Left kidney (tissue), 8 donors: ENCODE results near the gene PSAP. TPM values are rescaled to one million over a fixed set of nuclear protein-coding genes. Genes with fewer than 3 reads are reported as not detected.
"Not testable (repeated sequence)": the region's sequence is repeated elsewhere in the genome, so short reads cannot be mapped to it uniquely, and the experiment has no call there.

Experiments used
- DNase-seq: peaks from one replicate; pipeline ENCODE4 v3.0.0-alpha.2; 2013
- long read RNA-seq, 8 donors: transcript quantifications; one replicate each; lab custom pipeline, GENCODE V29; 2026
- polyA plus RNA-seq: library from polyadenylated mRNA; unstranded; fragments of 120-200 nt; gene quantifications from one replicate; pipeline ENCODE4 v1.2.1, GENCODE V29; 2013; ENCODE audit not compliant: insufficient read length

Gene PSAP
- polyA plus RNA-seq, result 769 TPM
- long read RNA-seq, donor 1, transcript PSAP-202 (14 exons, 2,872 nt), result major isoform, 156 of 1,293 reads
- long read RNA-seq, donor 1, partial matches to known transcripts, result 1,080 of 1,293 reads
- long read RNA-seq, donor 1, other reads (novel, unspliced or antisense), result 56 of 1,293 reads
- long read RNA-seq, donor 2, transcript PSAP-202 (14 exons, 2,872 nt), result major isoform, 153 of 965 reads
- long read RNA-seq, donor 2, partial matches to known transcripts, result 768 of 965 reads
- long read RNA-seq, donor 2, other reads (novel, unspliced or antisense), result 43 of 965 reads
- long read RNA-seq, donor 3, transcript PSAP-202 (14 exons, 2,872 nt), result major isoform, 119 of 297 reads
- long read RNA-seq, donor 3, partial matches to known transcripts, result 147 of 297 reads
- long read RNA-seq, donor 3, other reads (novel, unspliced or antisense), result 31 of 297 reads
- long read RNA-seq, donor 4, partial matches to known transcripts, result 12 of 15 reads
- long read RNA-seq, donor 4, other reads (novel, unspliced or antisense), result 0 of 15 reads
- long read RNA-seq, donor 5, transcript PSAP-202 (14 exons, 2,872 nt), result major isoform, 242 of 478 reads
- long read RNA-seq, donor 5, partial matches to known transcripts, result 158 of 478 reads
- long read RNA-seq, donor 5, other reads (novel, unspliced or antisense), result 78 of 478 reads
- long read RNA-seq, donor 6, transcript PSAP-202 (14 exons, 2,872 nt), result major isoform, 108 of 333 reads
- long read RNA-seq, donor 6, partial matches to known transcripts, result 198 of 333 reads
- long read RNA-seq, donor 6, other reads (novel, unspliced or antisense), result 26 of 333 reads
- long read RNA-seq, donor 7, transcript PSAP-202 (14 exons, 2,872 nt), result major isoform, 209 of 623 reads
- long read RNA-seq, donor 7, partial matches to known transcripts, result 332 of 623 reads
- long read RNA-seq, donor 7, other reads (novel, unspliced or antisense), result 81 of 623 reads
- long read RNA-seq, donor 8, transcript PSAP-202 (14 exons, 2,872 nt), result major isoform, 80 of 163 reads
- long read RNA-seq, donor 8, partial matches to known transcripts, result 52 of 163 reads
- long read RNA-seq, donor 8, other reads (novel, unspliced or antisense), result 30 of 163 reads

DNA sequence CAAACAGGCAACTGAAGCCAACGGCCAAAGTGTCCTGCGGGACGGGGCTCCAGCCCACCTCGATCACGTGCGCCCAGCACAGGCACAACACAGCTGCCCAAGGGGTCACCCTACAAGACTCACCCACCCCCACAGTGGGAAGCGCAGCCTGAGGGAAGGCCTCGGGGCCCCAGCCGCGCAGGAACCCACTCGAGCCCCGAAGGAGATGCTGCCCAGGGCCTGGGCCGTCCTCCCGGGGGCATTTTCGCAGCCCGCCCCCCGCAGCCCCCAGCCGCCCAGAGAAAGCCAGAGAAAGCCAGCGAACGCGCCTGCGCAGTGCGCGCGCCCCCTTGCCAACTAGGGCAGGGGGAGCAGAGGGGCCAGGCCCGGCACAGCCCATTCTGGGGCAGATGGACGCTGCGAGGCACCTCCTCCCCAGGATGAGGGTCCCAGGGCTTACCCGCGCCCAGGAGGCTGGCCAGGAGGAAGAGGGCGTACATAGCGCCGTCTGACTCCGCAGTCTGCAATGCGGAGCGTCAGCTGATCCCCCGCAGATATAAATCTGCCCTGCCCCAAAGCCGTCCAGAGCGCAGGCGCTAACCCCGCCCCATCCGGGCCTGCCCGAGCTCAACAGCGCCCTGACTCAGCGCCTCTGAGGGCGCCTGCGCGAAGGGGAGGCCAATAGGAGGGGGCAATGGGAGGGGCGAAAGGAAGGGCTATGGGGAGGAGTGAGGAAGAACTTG lies at the start of gene PSAP:
PSAP (minus strand) TSS at position 509 of the 722 bp plus-strand sequence; CDS start at position 479, 30 bp downstream.
- peak; percentile 97 for DNase-seq

DNA sequence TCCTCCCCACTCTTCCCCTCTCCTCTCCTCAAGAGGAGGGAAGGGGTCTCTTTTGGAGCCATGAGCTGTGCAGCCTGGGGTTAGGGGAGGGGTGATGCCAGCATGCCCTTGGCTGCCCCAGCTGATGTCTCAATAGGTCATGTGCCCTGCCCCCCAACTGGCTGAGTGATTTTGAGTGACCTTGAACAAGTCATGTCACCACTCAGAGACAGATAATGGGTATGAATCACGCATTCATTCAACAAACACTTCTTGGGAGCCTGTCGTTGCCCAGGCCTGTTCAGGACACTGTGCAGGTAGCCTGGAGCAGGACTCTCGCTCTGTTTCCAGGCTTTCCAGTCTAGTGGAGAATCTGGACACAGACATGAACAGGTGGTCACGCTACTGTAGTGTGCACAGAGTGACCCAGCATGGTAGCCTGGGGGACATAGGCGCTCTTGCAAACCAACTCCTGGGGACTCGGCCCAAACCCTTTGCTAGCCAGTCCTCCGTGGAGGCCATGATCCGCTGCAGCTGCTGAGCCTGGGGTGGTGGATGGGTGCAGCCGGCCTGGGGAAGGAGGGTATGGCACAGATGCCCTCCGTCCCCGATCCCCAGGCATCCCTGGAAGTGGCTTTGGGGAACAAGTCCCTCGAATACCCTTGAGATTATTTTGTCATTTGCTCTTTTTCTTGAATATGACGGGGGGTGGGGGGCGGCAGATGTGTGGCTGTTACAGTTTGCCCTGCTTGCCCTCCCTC lies 49.6 kb upstream of the PSAP start:
- DNase-seq, result no peak

DNA sequence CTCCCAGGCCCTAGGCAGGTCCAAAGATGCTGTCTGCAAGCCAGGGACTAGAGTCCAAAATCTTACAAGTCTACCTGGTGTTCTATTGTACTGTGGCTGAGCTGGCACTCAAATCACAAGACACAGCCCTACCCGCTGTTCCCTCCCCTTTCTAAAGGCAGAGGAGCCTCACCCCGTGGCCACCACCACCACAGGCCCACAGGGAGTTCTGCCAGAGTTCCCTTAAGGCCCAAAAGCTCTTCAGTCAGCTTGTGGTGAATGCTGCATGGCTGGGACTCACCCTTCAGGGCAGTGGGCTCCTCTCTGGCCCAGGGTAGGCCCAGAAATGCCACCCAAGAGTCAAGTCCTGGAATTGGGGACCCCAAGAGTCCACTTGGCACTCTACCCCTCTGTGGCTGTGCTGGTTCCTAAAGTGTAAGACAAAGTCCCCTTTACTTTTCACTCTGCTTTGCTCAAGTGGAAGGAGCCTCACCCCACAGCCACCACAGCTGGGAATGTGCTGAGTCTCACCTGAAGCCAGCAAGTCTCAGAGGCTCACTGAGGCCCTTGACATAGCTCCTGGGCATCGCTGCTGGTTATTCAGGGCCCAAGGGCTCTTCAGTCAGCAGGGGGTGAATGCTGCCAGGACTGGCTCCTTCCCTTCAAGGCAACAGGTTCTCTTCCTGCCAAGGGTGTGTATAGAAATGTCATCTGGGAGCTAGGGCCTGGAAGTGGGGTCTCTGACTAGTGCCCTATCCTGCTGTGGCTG lies 48.8 kb upstream of the PSAP start:
- no peak for DNase-seq

DNA sequence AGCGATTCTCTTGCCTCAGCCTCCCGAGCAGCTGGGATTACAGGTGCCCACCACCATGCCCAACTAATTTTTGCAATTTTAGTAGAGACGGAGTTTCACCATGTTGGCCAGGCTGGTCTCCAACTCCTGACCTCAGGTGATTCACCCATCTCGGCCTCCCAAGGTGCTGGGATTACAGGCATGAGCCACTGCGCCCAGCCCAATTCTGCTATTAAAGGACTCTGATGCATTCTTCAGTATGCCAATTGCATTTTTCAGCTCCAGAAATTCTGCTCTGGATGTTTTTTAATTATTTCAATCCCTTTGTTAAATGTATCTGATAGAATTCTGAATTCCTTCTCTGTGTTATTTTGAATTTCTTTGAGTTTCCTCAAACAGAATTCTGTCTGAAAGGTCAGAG lies 47.3 kb upstream of the PSAP start:
- DNase-seq, result not testable (repeated sequence)

DNA sequence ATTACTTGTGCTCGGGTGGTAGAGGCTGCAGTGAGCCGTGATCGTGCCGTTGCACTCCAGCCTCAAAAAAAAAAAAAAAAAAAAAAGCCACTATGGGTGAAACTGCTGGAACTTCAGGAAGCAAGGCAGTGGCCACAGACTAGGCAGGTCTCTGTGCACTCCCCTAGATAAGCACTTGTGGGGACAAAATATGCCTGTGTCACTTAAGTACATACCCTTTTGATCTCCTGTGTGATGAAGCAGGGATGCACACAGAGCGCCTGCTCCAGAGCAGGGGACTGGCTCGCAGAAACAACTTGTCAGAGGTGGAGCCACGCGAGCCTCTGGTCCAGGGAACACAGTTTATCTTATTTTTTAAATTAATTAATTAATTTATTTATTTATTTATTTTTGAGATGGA lies 42.9 kb upstream of the PSAP start:
- DNase-seq, result no peak

DNA sequence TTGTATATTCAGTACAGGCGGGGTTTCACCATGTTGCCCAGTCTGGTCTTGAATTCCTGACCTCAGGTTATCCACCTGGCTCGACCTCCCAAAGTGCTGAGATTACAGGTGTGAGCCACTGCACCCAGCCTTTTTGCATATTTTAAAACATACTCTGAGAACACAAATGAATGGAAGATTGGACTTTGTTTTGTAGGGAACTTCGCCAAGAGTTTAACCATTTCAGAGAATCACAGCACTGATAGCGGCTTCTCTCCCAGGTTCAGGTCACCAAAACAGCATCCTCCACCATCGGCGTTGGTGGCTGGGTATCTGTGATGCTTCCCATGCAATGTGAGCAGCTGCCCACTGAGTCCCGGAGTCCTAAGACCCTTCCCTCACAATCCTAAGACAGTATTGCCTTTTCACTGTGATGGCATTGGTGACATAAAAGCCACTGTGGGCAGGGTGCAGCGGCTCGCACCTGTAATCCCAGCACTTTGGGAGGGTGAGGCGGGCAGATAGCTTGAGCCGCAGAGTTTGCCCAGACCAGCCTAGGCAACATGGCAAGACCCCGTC lies 42.3 kb upstream of the PSAP start:
- no peak for DNase-seq

DNA sequence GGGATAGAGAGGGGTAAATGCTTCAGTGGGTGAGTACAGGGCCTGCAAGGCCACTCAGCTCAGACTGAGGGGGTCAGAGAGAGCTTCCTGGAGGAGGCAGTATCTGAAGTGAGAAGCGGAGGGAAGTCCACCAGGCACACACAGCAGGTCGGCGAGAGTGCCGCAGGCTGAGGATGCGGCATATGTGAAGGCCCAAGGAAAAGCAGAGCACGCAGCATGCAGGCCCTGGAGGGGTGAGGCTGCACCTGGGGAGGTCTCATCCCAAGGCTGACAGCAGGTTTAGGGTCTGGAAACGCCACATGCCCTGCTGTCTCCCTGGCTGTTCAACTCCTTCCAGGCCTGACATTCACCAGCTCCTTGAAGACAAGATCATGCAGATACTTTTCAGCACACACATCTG lies 40.4 kb upstream of the PSAP start:
- DNase-seq, result no peak

DNA sequence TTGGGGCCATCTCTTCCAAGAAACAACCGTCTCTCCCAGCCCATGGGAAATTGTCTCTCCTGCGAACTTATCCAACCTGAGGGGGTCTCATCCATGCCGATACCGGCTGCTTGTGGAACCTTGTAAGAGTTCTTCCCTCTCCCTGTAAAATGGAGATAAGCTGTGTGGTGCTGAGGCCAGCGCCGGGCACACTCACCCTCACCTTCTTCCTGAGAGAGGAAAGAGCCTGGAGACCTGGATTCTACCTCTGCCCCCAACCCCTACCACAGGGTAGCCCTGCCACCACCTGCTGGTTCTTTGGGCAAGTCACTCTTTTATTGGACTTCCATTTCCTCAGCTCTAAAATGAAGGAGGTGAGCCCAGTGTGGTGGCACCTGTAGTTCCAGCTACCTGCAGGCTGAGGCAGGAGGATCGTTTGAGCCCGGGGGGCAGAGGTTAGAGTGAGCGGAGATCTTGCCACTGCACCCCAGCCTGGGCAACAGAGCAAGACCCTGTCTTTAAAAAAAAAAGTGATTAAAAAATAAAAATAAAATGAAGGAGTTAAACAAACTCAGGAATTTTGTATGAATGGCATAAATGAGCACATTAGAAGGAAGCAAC lies 38.4 kb upstream of the PSAP start:
- no peak for DNase-seq

DNA sequence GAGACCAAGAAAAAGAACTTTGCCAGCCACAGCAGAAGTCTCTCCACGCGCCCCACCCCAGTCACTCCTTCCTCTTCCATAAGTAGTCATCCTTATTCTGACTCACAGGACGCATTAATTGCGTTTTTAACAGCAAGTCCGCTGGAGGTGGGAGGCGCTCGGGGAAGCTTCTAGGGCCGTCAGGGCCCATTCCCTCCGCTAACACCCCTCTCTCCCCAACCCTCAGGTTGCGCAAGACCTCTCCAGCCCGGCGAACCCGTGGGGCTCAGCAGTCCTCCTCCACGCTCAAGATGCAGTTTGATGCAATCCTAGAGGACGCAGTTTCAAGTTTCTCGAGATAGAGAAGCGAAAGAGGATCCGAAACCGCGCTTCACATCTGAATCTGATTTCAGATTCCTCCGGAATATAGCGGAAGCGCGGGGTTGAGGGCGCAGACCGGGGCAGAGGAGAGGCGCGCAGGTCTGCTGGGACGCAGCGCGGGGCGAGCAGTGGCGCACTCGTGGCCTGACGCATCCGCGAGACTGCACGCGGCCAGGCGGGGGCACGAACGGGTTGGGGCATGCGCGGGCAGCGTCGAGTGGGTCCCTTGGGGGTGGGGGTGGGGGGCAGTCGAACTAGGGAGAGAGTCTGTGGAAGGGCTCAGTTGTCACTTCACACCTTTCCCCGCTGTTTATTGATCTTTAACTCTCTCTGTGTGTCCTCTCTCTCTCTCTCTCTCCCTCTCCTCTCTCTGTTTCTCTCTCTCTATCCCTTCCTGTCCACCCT lies 37.8 kb upstream of the PSAP start:
- peak; percentile 51 for DNase-seq

DNA sequence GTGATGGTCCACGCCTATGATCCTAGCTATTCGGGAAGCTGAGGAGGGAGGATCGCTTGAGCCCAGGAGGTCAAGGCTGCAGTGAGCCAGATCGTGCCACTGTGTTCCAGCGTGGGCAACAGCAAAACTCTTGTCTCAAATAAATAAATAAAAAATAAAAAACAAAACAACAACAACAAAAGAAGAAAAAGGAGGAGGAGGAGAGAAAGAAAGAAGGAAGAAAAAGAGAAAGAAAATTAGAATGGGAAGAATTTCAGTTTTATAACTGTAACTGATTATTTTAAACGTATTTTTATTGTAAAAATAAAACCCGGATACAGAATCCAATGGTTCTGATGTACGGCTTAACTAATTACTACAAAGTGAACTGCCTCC lies 37.2 kb upstream of the PSAP start:
- DNase-seq, result no peak

DNA sequence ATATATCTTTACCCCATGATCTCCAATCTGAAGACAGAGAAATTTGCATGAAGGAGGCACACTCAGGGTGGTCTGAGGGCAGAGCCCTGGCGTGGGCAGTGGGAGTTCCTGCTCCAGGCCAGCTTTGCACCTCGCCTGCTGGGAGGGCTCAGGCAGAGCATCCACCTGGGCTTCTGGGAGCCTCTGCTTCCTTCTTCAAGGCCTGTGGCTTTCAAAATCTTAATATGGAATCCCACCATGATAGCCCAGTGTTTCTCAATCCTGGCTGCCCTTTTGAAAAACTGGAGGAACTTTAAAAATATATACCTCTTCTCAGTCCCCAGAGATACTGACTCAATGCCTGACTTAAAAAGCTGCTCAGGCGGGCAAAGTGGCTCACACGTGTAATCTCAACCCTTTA lies 36.7 kb upstream of the PSAP start:
- no peak for DNase-seq

DNA sequence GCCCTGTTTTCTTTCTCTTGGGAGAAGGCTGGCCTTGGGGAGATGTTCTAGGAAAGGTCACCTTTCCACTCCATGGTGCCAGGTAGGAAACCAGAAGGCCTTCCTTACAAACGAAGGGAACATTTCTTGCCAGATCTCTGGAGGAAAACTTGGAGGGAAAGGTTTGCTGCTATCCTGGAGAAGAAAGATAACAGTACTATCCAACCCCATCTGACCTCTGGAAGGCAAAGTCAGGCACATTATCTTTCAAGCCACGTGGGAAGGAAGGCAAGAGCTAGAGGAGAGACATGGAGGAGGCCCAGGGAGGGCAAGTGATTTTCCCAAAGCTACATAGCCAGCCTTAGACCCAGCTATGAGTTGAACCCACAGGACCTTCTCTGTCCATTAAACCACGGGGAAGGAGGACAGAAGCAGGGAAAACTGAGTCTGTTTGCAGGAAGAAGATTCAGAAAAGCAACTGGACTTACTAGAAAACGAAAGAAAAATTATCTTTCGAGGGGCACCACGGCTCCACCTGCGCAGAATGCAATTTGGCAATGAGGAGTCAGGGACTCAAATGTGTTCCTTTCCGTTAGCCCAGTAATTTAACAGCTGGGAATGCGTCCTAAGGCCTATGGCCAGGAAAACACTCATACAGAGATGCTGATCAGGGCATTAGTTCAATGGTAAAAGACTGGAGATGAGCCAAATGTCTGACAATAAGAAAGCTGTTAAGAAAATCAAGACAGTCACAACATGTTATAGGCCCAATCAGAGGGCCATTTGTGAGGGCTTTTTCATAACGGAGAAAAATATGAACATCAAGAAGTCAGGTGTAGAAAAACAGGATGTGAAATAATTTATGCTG lies 32.0 kb upstream of the PSAP start:
- no peak for DNase-seq

DNA sequence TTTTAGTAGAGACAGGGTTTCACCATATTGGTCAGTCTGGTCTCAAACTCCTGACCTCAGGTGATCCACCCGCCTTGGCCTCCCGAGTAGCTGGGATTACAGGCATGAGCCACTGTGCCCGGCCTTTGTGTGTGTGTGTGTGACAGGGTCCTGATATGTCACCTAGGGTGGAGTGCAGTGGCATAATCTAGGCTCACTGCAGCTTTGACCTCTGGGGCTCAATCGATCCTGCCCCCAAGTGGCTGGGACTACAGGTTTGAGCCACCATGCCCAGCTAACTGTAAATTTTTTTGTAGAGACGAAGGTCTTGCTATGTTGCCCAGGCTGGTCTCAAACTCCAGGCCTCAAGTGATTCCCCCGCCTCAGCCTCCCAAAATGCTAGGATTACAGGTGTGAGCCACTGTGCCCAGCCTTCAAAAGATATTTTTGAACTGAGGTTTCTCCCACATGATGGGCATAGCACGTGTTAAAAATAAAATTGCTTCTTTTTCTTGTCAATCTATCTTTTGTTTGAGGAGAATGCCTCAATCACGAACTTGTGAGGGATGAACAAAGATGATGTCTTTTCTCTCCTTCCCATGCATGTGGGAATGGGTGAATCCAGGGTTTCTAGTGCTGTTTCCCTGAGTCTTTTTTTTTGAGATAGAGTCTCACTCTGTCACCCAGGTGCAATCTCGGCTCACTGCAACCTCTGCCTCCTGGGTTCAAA lies 30.8 kb upstream of the PSAP start:
- no peak for DNase-seq

DNA sequence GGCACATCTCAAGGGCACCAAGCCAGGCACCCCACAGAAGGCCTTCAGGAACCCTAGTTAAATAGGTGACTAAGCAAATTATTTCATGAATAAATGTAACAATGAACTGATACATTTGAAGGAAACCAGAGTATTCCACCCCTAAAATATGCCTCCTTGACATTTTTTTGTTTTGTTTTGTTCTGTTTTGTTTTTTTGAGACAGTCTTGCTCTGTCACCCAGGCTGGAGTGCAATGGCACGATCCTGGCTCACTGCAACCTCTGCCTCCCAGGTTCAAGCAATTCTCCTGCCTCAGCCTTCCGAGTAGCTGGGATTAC lies 30.2 kb upstream of the PSAP start:
- DNase-seq, result not testable (repeated sequence)

DNA sequence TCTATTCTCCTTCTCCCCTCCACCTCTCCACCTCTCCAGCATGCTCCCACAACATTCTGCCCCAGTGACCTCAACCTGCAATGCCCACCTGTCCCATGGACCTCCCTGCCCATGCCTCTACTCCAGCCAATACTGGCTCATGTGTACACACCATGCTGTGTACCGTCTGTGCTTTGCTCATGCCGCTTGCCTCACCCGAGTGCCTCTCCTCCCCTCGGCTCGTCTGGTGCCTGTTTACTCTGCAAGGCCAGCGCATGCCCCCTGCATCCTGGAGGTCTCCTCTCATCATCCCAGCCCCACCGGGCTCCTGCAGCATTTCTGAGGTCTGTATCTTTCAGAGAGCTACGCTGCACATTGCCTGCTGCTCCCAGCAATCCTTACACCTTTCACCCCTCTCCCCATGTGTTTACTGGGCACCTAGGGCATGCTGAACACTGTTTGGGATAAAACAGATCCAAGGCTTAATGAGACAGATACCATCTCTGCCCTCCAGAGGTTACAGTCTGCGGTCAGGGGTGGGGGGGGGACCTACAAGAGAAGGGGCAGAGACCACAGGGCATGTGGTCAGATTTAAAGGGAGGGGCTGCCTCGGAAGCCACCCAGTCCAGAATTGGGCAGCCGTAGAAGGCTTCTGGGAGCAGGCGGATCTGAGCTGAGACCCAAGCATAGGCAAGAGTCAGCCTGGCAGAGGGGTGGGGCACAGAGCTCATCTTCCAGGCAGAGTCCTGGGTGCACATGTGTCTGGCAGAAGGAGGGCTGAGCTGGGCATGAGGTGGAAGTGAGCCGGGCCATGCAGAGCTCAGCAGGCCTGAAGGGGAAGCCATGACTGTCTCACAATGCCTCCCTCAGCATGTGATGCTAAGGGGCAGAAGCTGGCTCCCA lies 29.6 kb upstream of the PSAP start:
- no peak for DNase-seq

DNA sequence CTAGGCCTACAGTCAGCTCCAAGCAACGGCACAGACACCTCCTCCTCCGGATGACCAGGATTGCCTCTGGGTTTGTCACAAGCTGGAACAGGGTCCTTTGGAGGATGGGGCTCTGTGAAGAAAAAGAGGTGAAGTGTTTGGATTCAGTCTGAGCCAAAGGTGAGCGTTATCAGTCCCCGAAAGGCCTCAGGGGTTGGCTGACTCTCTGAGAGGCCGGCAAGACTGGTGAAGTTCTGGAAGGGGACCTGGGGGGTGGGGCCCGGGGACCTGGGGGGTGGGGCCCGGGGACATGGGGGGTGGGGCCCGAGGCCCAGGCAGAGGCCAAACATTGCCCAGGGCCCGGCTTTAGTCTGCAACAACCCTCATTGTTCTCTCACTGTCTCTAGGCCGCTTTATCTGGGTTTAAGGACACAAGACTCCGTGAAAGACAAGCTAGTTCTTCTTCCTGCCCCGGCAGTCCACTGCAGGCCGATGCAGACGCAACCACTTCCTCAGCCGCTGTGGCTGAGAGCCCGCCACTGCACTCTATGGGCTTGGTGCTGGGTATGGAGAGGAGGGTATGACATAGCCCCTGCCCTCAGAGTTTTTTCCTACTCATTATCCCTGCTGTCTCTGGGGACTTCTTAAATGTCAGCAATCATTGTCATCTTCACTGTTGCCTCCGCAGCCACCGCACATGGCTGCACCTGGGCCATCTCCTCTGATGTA lies 27.4 kb upstream of the PSAP start:
- DNase-seq, result no peak
